Measurements from ENCODE around the gene JAG1.

DNA sequence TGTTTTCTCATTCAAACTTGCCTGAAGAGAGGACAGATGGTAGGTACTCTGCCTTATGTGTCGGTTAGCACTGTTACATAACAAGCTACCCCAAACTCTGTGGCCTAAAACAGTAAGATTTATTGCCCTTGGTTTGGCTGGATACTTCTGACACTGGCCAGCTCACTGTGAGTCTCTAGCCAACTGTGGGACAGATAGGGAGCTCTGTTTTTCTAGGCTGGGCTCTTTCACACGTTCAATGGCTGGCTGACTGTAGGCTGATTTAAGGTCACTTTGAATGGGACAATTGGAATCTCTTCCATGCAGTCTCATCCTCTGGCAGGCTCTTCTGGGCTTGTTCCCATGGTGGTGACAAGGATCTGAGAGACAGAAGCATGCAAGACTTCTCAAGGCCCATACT is 39.4 kb upstream of the JAG1 start:
- TF ChIP-seq ESRRG (CRISPR knock-in tag; IDR thresholded peaks at IDR 0.05), result no peak
- TF ChIP-seq PPARA (CRISPR knock-in tag; IDR thresholded peaks at IDR 0.05; ENCODE audit: borderline replicate concordance), result no peak
- TF ChIP-seq, protein P1, sequence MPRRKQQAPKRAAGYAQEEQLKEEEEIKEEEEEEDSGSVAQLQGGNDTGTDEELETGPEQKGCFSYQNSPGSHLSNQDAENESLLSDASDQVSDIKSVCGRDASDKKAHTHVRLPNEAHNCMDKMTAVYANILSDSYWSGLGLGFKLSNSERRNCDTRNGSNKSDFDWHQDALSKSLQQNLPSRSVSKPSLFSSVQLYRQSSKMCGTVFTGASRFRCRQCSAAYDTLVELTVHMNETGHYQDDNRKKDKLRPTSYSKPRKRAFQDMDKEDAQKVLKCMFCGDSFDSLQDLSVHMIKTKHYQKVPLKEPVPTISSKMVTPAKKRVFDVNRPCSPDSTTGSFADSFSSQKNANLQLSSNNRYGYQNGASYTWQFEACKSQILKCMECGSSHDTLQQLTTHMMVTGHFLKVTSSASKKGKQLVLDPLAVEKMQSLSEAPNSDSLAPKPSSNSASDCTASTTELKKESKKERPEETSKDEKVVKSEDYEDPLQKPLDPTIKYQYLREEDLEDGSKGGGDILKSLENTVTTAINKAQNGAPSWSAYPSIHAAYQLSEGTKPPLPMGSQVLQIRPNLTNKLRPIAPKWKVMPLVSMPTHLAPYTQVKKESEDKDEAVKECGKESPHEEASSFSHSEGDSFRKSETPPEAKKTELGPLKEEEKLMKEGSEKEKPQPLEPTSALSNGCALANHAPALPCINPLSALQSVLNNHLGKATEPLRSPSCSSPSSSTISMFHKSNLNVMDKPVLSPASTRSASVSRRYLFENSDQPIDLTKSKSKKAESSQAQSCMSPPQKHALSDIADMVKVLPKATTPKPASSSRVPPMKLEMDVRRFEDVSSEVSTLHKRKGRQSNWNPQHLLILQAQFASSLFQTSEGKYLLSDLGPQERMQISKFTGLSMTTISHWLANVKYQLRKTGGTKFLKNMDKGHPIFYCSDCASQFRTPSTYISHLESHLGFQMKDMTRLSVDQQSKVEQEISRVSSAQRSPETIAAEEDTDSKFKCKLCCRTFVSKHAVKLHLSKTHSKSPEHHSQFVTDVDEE (CRISPR knock-in tag; IDR thresholded peaks at IDR 0.05), result no peak
- no peak for TF ChIP-seq CSDC2 (CRISPR knock-in tag; IDR thresholded peaks at IDR 0.05)
